Measurements from ENCODE around the gene CDK5RAP2.

The CDK5RAP2 gene

GRCh38 chr9:120361551-120361950 lies 218.4 kb downstream of the CDK5RAP2 start:
- in situ Hi-C loops (cut with MboI; ENCODE audit: low pct_unique_long_range_greater_than_20kb, low sequenced_read_pairs, unreplicated experiment), result no loop called here
- TF ChIP-seq, protein P1, sequence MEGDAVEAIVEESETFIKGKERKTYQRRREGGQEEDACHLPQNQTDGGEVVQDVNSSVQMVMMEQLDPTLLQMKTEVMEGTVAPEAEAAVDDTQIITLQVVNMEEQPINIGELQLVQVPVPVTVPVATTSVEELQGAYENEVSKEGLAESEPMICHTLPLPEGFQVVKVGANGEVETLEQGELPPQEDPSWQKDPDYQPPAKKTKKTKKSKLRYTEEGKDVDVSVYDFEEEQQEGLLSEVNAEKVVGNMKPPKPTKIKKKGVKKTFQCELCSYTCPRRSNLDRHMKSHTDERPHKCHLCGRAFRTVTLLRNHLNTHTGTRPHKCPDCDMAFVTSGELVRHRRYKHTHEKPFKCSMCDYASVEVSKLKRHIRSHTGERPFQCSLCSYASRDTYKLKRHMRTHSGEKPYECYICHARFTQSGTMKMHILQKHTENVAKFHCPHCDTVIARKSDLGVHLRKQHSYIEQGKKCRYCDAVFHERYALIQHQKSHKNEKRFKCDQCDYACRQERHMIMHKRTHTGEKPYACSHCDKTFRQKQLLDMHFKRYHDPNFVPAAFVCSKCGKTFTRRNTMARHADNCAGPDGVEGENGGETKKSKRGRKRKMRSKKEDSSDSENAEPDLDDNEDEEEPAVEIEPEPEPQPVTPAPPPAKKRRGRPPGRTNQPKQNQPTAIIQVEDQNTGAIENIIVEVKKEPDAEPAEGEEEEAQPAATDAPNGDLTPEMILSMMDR (IDR thresholded peaks at IDR 0.05; ENCODE audit: extremely low read depth, insufficient read depth, missing control alignments), result no peak

DNA sequence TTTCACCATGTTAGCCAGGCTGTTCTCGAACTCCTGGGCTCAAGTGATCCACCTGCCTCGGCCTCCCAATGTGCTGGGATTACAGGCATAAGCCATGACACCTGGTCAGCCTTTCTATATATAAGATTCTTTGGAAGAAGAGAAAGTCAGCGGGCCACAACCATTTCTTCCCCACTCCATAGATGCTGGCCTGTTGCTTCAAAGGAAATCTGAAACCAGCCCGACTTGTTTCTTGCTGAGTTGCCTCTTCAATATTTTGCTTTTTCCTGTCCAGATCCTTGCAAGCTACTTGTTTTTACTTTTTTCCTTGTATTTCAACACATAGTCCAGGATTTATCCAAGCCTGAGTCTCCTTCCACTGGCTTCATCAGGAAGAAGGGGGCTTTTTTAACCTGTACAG lies 219.5 kb downstream of the CDK5RAP2 start:
- DNase-seq (ENCODE audit: low spot score), result no peak
- in situ Hi-C loops (cut with MboI; ENCODE audit: low pct_unique_long_range_greater_than_20kb, low sequenced_read_pairs, unreplicated experiment), result no loop called here
- TF ChIP-seq, protein P1 (IDR thresholded peaks at IDR 0.05; ENCODE audit: extremely low read depth, insufficient read depth, missing control alignments), result no peak

More at GRCh38 chr9:120361551-120361950, 218.4 kb downstream of the CDK5RAP2 start:
- DNase-seq (ENCODE audit: low spot score), result no peak

- TF ChIP-seq, protein P1 (IDR thresholded peaks at IDR 0.05; ENCODE audit: extremely low read depth, insufficient read depth, missing control alignments), result no peak
- no peak for DNase-seq (ENCODE audit: low spot score)
- in situ Hi-C loops (cut with MboI; ENCODE audit: low pct_unique_long_range_greater_than_20kb, low sequenced_read_pairs, unreplicated experiment), result no loop called here
These were observed 219.9 kb downstream of the CDK5RAP2 start for GRCh38 chr9:120360046-120360445.

- no peak for DNase-seq (ENCODE audit: low spot score)
- TF ChIP-seq, protein P1 (IDR thresholded peaks at IDR 0.05; ENCODE audit: extremely low read depth, insufficient read depth, missing control alignments), result no peak
- in situ Hi-C loops (cut with MboI; ENCODE audit: low pct_unique_long_range_greater_than_20kb, low sequenced_read_pairs, unreplicated experiment), result no loop called here
These were observed 221.1 kb downstream of the CDK5RAP2 start for GRCh38 chr9:120358877-120359276.

GRCh38 chr9:120353506-120353905 lies 226.5 kb downstream of the CDK5RAP2 start:
- DNase-seq (ENCODE audit: low spot score), result no peak
- TF ChIP-seq, protein P1 (IDR thresholded peaks at IDR 0.05; ENCODE audit: extremely low read depth, insufficient read depth, missing control alignments), result no peak
- in situ Hi-C loops (cut with MboI; ENCODE audit: low pct_unique_long_range_greater_than_20kb, low sequenced_read_pairs, unreplicated experiment), result no loop called here

- TF ChIP-seq, protein P1 (IDR thresholded peaks at IDR 0.05; ENCODE audit: extremely low read depth, insufficient read depth, missing control alignments), result no peak
- in situ Hi-C loops (cut with MboI; ENCODE audit: low pct_unique_long_range_greater_than_20kb, low sequenced_read_pairs, unreplicated experiment), result no loop called here
These were observed 228.9 kb downstream of the CDK5RAP2 start for GRCh38 chr9:120351106-120351505.

GRCh38 chr9:120350596-120350995 lies 229.4 kb downstream of the CDK5RAP2 start:
- no peak for DNase-seq (ENCODE audit: low spot score)
- TF ChIP-seq, protein P1 (IDR thresholded peaks at IDR 0.05; ENCODE audit: extremely low read depth, insufficient read depth, missing control alignments), result no peak
- in situ Hi-C loops (cut with MboI; ENCODE audit: low pct_unique_long_range_greater_than_20kb, low sequenced_read_pairs, unreplicated experiment), result no loop called here

More at GRCh38 chr9:120351106-120351505, 228.9 kb downstream of the CDK5RAP2 start:
- no peak for DNase-seq (ENCODE audit: low spot score)

Data from GM13977 (cell line).